HepG2 (cell line): ENCODE results near the gene PPP1R12B. TPM values are rescaled to one million over a fixed set of nuclear protein-coding genes. Genes with fewer than 3 reads are reported as not detected.

Experiments
- ATAC-seq: fragments of 200-7000 bp; cut with Tn5 transposase; 3 replicates; pipeline ENCODE4 v1.9.1; 2020; ENCODE audit warnings: mild to moderate bottlenecking, moderate library complexity
- BruUV-seq: library from RNA; stranded (reverse); fragments of 400-500 nt; replicated peaks from 2 replicates; lab custom pipeline; 2021; lab: Mats Ljungman, UMichigan
- CTCF ChIA-PET: fragments of 300-600 bp; formaldehyde crosslinking; extraction: SDS; loops from one replicate; lab custom pipeline; 2021; ENCODE audit warnings: low total read pairs, inconsistent platforms, low intra/inter-chr PET ratio; lab: Yijun Ruan, JAX
- POLR2A ChIA-PET: fragments of 350-600 bp; sonication (Branson Sonifier 250); formaldehyde crosslinking; loops from one replicate; lab custom pipeline; 2020; ENCODE audit warnings: antibody characterized with exemption, inconsistent platforms; lab: Yijun Ruan, JAX
- DNase-seq: peaks from one replicate; pipeline ENCODE4 v3.0.0-alpha.2; 2015; ENCODE audit warnings: low spot score
- FAIRE-seq: peaks from 3 replicates; lab custom pipeline; 2011; peaks lifted over from hg19 to GRCh38; lab: Jason Lieb, UNC
- H2AFZ ChIP-seq: one replicate; pipeline ENCODE4 v1.6.1; 2011; ENCODE audit warnings: low read length, inconsistent platforms
- H3K27ac ChIP-seq: fragments of 300-600 bp; 3 replicates; pipeline ENCODE4 v1.8.0; 2011; ENCODE audit warnings: mixed run types, mild to moderate bottlenecking, mixed read lengths, low read length, inconsistent platforms; ENCODE audit not compliant: insufficient read depth; ENCODE audit errors: extremely low read length
- H3K27me3 ChIP-seq, 2 experiments: fragments of 200-600 bp in 1 of 2; 2 replicates in 1 of 2; 3 replicates in 1 of 2; pipeline versions ENCODE4 v1.6.0 to v1.8.0; 2011; ENCODE audit warnings: low read length in 2 of 2, mild to moderate bottlenecking in 2 of 2, moderate library complexity in 2 of 2, inconsistent platforms in 1 of 2; ENCODE audit not compliant: insufficient read depth in 2 of 2, control insufficient read depth in 1 of 2
- H3K36me3 ChIP-seq, 2 experiments: fragments of 200-600 bp in 1 of 2; replicated peaks in 1 of 2; 2 replicates in 1 of 2; 3 replicates in 1 of 2; pipeline versions ENCODE4 v1.5.1 to v1.8.0; 2011; ENCODE audit warnings: low read length in 2 of 2, inconsistent platforms in 1 of 2; ENCODE audit not compliant: insufficient read depth in 2 of 2, control insufficient read depth in 1 of 2
- H3K4me1 ChIP-seq: 2 replicates; pipeline ENCODE4 v1.5.1; 2012; ENCODE audit warnings: low read length, inconsistent platforms; ENCODE audit not compliant: insufficient read depth
- H3K4me2 ChIP-seq: 2 replicates; pipeline ENCODE4 v1.6.0; 2011; ENCODE audit warnings: low read depth, low read length, inconsistent platforms
- H3K4me3 ChIP-seq, 3 experiments: fragments of 200-600 bp in 1 of 3; sonication (generic), shearing (Covaris generic) in 1 of 3; replicated peaks in 1 of 3; 2 replicates each; pipeline ENCODE4 v1.5.1; 2011 to 2016; ENCODE audit warnings: low read length in 3 of 3, inconsistent platforms in 2 of 3, low read depth in 2 of 3, mild to moderate bottlenecking in 2 of 3, control low read depth in 1 of 3, mixed read lengths in 1 of 3; ENCODE audit not compliant: insufficient read depth in 1 of 3
- H3K79me2 ChIP-seq: one replicate; pipeline ENCODE4 v1.6.1; 2011; ENCODE audit warnings: low read length, inconsistent platforms; ENCODE audit not compliant: insufficient read depth
- H3K9ac ChIP-seq: 2 replicates; pipeline ENCODE4 v1.6.0; 2011; ENCODE audit warnings: mild to moderate bottlenecking, low read depth, low read length, inconsistent platforms; ENCODE audit not compliant: insufficient read depth
- H3K9me3 ChIP-seq: 2 replicates; pipeline ENCODE4 v1.5.1; 2012; ENCODE audit warnings: mild to moderate bottlenecking, low read length
- H4K20me1 ChIP-seq: 2 replicates; pipeline ENCODE4 v1.6.0; 2011; ENCODE audit warnings: inconsistent platforms, mild to moderate bottlenecking, low read length, moderate library complexity; ENCODE audit not compliant: insufficient read depth
- IKZF1 ChIP-seq: fragments of 450-650 bp; IDR thresholded peaks from 2 replicates; pipeline ENCODE4 v1.7.1; 2016
- SKI ChIP-seq: fragments of 450-650 bp; IDR thresholded peaks from one replicate; pipeline ENCODE4 v1.6.1; 2018; ENCODE audit warnings: mild to moderate bottlenecking; ENCODE audit not compliant: partially characterized antibody
- TOPORS ChIP-seq: sonication (generic); formaldehyde crosslinking; IDR thresholded peaks from 2 replicates; pipeline ENCODE4 v1.8.0; 2023; ENCODE audit warnings: mild to moderate bottlenecking, missing genetic modification reagents
- ZNF160 ChIP-seq: sonication (generic); formaldehyde crosslinking; IDR thresholded peaks from 2 replicates; pipeline ENCODE4 v1.8.0; 2022; ENCODE audit warnings: mild to moderate bottlenecking, inconsistent platforms, missing genetic modification reagents
- ZNF234 ChIP-seq: sonication (generic); formaldehyde crosslinking; conservative IDR thresholded peaks from 2 replicates; pipeline ENCODE4 v1.5.1; 2020; ENCODE audit warnings: mild to moderate bottlenecking, missing genetic modification reagents
- ZNF530 ChIP-seq: sonication (generic); formaldehyde crosslinking; IDR thresholded peaks from 2 replicates; pipeline ENCODE4 v1.5.0; 2020; ENCODE audit warnings: low read depth, mild to moderate bottlenecking, missing genetic modification reagents
- WGBS: methylation state at CpG from one replicate; pipeline ENCODE4 v1.1.6; 2017; ENCODE audit warnings: low lambda C conversion rate; 5-methylcytosine and 5-hydroxymethylcytosine counted together
- in situ Hi-C: cut with HindIII; loops from 2 replicates; pipeline ENCODE4 v1.10.0; 2017; ENCODE audit warnings: low pct_unique_long_range_greater_than_20kb; ENCODE audit not compliant: extremely low pct_ligation_motif_present
- intact Hi-C: fragments of 100-400 bp; cut with micrococcal nuclease; formaldehyde crosslinking; loops from one replicate; pipeline ENCODE4 v1.10.0; 2022; ENCODE audit not compliant: unreplicated experiment
- polyA plus RNA-seq, 8 experiments: library from polyadenylated mRNA; depleted of rRNA in 3 of 8; stranded (reverse) in 7 of 8; unstranded in 1 of 8; fragments of >200 nt; fragmentation: Illumina TruSeq in 4 of 8; extraction: Trizol in 4 of 8; gene quantifications; 2 replicates each; pipeline versions ENCODE4 v1.2.1 to v1.2.3, GENCODE V29; 2011 to 2016; ENCODE audit warnings: low read depth in 4 of 8, missing spikeins in 1 of 8, mixed read lengths in 1 of 8; ENCODE audit not compliant: insufficient read depth in 1 of 8
- total RNA-seq, 5 experiments: library from RNA; depleted of rRNA; stranded (reverse); fragments of >200 nt; fragmentation: Illumina TruSeq; extraction: Trizol; gene quantifications; 2 replicates each; pipeline ENCODE4 v1.2.3, GENCODE V29; 2016; ENCODE audit warnings: low read depth in 1 of 5
- TF ChIP-seq, protein P1 (sequence below): sonication (generic); formaldehyde crosslinking; IDR thresholded peaks from 2 replicates; pipeline ENCODE4 v1.4.0; 2020; ENCODE audit warnings: mild to moderate bottlenecking, missing genetic modification reagents
- TF ChIP-seq, protein P2 (sequence below): sonication (generic); formaldehyde crosslinking; IDR thresholded peaks from 2 replicates; pipeline ENCODE4 v1.5.1; 2020; ENCODE audit warnings: mild to moderate bottlenecking, missing genetic modification reagents, borderline replicate concordance

PPP1R12B gene
- total and polyA plus RNA-seq, 2 of the 13 experiments (the other 11 are each of a cell fraction or from before 2014, with no cell fraction given), result 12.0 to 13.6 TPM

DNA sequence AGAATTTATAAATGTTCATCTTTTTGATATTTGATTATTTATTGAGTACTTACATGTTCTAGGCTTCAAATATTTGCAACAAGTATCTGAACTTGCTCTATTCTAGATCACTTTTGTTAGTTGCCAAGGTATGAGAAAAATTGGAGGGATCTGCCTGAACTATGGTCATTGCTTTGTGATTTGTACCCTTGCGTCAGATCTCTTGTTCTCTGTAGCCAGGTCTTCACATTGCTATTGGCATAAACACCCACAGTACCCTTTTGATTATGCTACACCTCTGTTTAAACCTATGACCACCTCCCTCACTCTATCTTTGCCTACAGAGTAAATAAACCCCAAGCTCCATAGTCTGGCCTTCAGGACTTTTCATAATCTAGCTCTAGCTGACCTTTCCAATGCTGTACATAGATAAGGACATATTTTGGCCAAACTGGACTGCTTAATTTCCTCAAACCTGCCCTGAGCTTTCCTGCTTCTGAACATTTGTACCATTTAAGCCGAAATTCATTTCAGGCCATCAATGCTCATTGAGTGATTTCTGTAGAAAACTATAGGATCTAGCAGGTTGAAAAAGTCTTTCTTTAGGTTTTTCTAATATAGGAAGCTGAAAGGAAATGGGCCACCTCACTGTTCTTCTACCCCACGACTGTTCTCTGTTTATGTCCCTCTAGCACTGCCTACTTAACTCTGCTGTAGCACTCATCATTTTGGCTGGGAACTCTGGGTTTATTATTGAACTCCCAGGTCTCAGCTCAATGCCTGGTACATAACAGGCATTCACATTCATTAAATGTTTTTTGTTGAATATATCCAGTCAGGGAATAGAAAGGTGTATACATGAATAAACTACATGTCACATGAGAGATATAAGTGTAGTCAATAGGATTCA is 84.9 kb downstream of the PPP1R12B start:
- 97% methylated on average over 3 of the region's 3 CpGs for WGBS

More for the DNA sequence above, 84.9 kb downstream of the PPP1R12B start:
- Histone ChIP-seq H3K4me2 (no peak overlapping the region), H3K36me3 (peaks cover 3 to 22% of the 10 kb centered on the region in 2 experiments; a peak in 4 of 5 replicates), H4K20me1 (no peaks in the 10 kb centered on the region), H3K9me3 (no peaks in the 10 kb centered on the region), H3K27me3 (no peaks in the 10 kb centered on the region), H3K79me2 (no peaks in the 10 kb centered on the region), H3K4me1 (peaks cover 12% of the 10 kb centered on the region), H3K27ac (no peak overlapping the region), H3K9ac (no peak overlapping the region), H2AFZ (no peak overlapping the region), H3K4me3 (no peak overlapping the region)
- ChIA-PET POLR2A (no interaction called here), CTCF (no interaction called here)
- FAIRE-seq (no peak), DNase-seq (peak; percentile 3), ATAC-seq (no peak)
- BruUV-seq, result no TSS peak
- in situ Hi-C loops, result no loop called here
- intact Hi-C loops, result loop anchor here (10.0 kb wide), 1 partner anchor 89 kb away; the partner anchor contains the start of genes PPP1R12B and UBE2T
- TF ChIP-seq, protein P1, sequence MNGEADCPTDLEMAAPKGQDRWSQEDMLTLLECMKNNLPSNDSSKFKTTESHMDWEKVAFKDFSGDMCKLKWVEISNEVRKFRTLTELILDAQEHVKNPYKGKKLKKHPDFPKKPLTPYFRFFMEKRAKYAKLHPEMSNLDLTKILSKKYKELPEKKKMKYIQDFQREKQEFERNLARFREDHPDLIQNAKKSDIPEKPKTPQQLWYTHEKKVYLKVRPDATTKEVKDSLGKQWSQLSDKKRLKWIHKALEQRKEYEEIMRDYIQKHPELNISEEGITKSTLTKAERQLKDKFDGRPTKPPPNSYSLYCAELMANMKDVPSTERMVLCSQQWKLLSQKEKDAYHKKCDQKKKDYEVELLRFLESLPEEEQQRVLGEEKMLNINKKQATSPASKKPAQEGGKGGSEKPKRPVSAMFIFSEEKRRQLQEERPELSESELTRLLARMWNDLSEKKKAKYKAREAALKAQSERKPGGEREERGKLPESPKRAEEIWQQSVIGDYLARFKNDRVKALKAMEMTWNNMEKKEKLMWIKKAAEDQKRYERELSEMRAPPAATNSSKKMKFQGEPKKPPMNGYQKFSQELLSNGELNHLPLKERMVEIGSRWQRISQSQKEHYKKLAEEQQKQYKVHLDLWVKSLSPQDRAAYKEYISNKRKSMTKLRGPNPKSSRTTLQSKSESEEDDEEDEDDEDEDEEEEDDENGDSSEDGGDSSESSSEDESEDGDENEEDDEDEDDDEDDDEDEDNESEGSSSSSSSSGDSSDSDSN (CRISPR knock-in tag), result no peak
- TF ChIP-seq TOPORS (CRISPR knock-in tag), result no peak
- TF ChIP-seq ZNF530 (CRISPR knock-in tag), result no peak
- no peak for TF ChIP-seq ZNF160 (CRISPR knock-in tag)
- TF ChIP-seq, protein P2, sequence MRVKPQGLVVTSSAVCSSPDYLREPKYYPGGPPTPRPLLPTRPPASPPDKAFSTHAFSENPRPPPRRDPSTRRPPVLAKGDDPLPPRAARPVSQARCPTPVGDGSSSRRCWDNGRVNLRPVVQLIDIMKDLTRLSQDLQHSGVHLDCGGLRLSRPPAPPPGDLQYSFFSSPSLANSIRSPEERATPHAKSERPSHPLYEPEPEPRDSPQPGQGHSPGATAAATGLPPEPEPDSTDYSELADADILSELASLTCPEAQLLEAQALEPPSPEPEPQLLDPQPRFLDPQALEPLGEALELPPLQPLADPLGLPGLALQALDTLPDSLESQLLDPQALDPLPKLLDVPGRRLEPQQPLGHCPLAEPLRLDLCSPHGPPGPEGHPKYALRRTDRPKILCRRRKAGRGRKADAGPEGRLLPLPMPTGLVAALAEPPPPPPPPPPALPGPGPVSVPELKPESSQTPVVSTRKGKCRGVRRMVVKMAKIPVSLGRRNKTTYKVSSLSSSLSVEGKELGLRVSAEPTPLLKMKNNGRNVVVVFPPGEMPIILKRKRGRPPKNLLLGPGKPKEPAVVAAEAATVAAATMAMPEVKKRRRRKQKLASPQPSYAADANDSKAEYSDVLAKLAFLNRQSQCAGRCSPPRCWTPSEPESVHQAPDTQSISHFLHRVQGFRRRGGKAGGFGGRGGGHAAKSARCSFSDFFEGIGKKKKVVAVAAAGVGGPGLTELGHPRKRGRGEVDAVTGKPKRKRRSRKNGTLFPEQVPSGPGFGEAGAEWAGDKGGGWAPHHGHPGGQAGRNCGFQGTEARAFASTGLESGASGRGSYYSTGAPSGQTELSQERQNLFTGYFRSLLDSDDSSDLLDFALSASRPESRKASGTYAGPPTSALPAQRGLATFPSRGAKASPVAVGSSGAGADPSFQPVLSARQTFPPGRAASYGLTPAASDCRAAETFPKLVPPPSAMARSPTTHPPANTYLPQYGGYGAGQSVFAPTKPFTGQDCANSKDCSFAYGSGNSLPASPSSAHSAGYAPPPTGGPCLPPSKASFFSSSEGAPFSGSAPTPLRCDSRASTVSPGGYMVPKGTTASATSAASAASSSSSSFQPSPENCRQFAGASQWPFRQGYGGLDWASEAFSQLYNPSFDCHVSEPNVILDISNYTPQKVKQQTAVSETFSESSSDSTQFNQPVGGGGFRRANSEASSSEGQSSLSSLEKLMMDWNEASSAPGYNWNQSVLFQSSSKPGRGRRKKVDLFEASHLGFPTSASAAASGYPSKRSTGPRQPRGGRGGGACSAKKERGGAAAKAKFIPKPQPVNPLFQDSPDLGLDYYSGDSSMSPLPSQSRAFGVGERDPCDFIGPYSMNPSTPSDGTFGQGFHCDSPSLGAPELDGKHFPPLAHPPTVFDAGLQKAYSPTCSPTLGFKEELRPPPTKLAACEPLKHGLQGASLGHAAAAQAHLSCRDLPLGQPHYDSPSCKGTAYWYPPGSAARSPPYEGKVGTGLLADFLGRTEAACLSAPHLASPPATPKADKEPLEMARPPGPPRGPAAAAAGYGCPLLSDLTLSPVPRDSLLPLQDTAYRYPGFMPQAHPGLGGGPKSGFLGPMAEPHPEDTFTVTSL (CRISPR knock-in tag), result no peak
- no peak for TF ChIP-seq IKZF1
- no peak for TF ChIP-seq ZNF234 (CRISPR knock-in tag)
- TF ChIP-seq SKI, result no peak
